ENCODE measurements around the gene TRA2B.

GRCh38 chr3:185978516-185978915 lies 40.7 kb upstream of the TRA2B start:
- TF ChIP-seq CTCF (IDR thresholded peaks at IDR 0.05), result no peak
- no peak for TF ChIP-seq POLR2A (IDR thresholded peaks at IDR 0.05)

Data from testis (tissue), 2 donors.